HCT116 (cell line): ENCODE results near the gene FAM177B. TPM values are rescaled to one million over a fixed set of nuclear protein-coding genes. Genes with fewer than 3 reads are reported as not detected.

Source experiments
- ATAC-seq: fragments of 200-7000 bp; cut with Tn5 transposase; 2 replicates; pipeline ENCODE4 v1.9.1; 2020; ENCODE audit warnings: mild to moderate bottlenecking, moderate library complexity
- BruUV-seq: library from RNA; stranded (reverse); fragments of 400-500 nt; replicated peaks from 2 replicates; lab custom pipeline; 2021; lab: Mats Ljungman, UMichigan
- CTCF ChIA-PET: fragments of 300-600 bp; sonication (Branson Sonifier 250); formaldehyde crosslinking; loops from one replicate; lab custom pipeline; 2021; ENCODE audit warnings: antibody characterized with exemption; lab: Charles Lee
- POLR2A ChIA-PET: fragments of 300-600, 350-600 bp; sonication (Branson Sonifier 250); formaldehyde crosslinking; loops from one replicate; lab custom pipeline; 2021; ENCODE audit warnings: antibody characterized with exemption; lab: Charles Lee
- RAD21 ChIA-PET, 2 experiments: fragments of 300-600 bp; sonication (Branson Sonifier 250); formaldehyde crosslinking; loops; one replicate each; lab custom pipeline; 2023; ENCODE audit warnings: low total read pairs in 2 of 2; ENCODE audit not compliant: uncharacterized antibody in 2 of 2, unreplicated experiment in 2 of 2, low non-redundant PET in 1 of 2; lab: Charles Lee
- DNase-seq: peaks from one replicate; pipeline ENCODE4 v3.0.0-alpha.2; 2010; ENCODE audit warnings: low read depth, low spot score
- H2AFZ ChIP-seq: fragments of 200-600 bp; shearing (Covaris generic), sonication (generic); 2 replicates; pipeline ENCODE4 v1.6.1; 2017; ENCODE audit warnings: low read depth, mixed run types, mixed read lengths, antibody characterized with exemption, low read length; ENCODE audit not compliant: poor library complexity, severe bottlenecking
- H3K27ac ChIP-seq: 2 replicates; pipeline ENCODE4 v1.5.1; 2012; ENCODE audit warnings: low read depth, low read length
- H3K27me3 ChIP-seq: fragments of 200-600 bp; sonication (generic); 2 replicates; pipeline ENCODE4 v1.6.1; 2016; ENCODE audit warnings: mixed run types, low read length, mixed read lengths; ENCODE audit not compliant: insufficient read depth
- H3K36me3 ChIP-seq, 2 experiments: fragments of 200-500 bp in 1 of 2; fragments of 200-600 bp in 1 of 2; sonication (Bioruptor generic) in 1 of 2; sonication (generic) in 1 of 2; 2 replicates each; pipeline versions ENCODE4 v1.5.1 to v1.6.1; 2014 to 2016; ENCODE audit warnings: low read length in 2 of 2, inconsistent platforms in 1 of 2, mixed read lengths in 1 of 2, mixed run types in 1 of 2; ENCODE audit not compliant: insufficient read depth in 2 of 2, control insufficient read depth in 1 of 2
- H3K4me1 ChIP-seq, 2 experiments: fragments of 200-600 bp in 1 of 2; sonication (generic) in 1 of 2; 2 replicates each; pipeline versions ENCODE4 v1.5.1 to v1.6.1; 2012 to 2017; ENCODE audit warnings: low read length in 2 of 2, inconsistent platforms in 1 of 2, mild to moderate bottlenecking in 1 of 2, mixed read lengths in 1 of 2, mixed run types in 1 of 2, moderate library complexity in 1 of 2; ENCODE audit not compliant: insufficient read depth in 2 of 2, control insufficient read depth in 1 of 2
- H3K4me2 ChIP-seq: fragments of 200-600 bp; sonication (generic); 2 replicates; pipeline ENCODE4 v1.6.1; 2017; ENCODE audit warnings: mixed run types, low read length, mixed read lengths
- H3K4me3 ChIP-seq, 2 experiments: fragments of 200-600 bp in 1 of 2; sonication (generic) in 1 of 2; replicated peaks in 1 of 2; 2 replicates each; pipeline ENCODE4 v1.5.1; 2011 to 2016; ENCODE audit warnings: low read length in 2 of 2, control low read depth in 1 of 2, low read depth in 1 of 2, mild to moderate bottlenecking in 1 of 2, mixed read lengths in 1 of 2, mixed run types in 1 of 2
- H3K79me2 ChIP-seq: fragments of 200-600 bp; sonication (generic); 2 replicates; pipeline ENCODE4 v1.6.1; 2017; ENCODE audit warnings: mild to moderate bottlenecking, mixed run types, low read length, moderate library complexity, mixed read lengths; ENCODE audit not compliant: insufficient read depth
- H3K9ac ChIP-seq: fragments of 200-600 bp; sonication (generic); 2 replicates; pipeline ENCODE4 v1.6.1; 2016; ENCODE audit warnings: low read length, mixed read lengths
- H3K9me2 ChIP-seq: fragments of 200-600 bp; sonication (generic), shearing (Covaris generic); 2 replicates; pipeline ENCODE4 v1.6.1; 2017; ENCODE audit warnings: mixed run types, mild to moderate bottlenecking, moderate library complexity; ENCODE audit not compliant: insufficient read depth
- H3K9me3 ChIP-seq, 2 experiments: fragments of 200-500 bp in 1 of 2; fragments of 200-600 bp in 1 of 2; sonication (Bioruptor generic) in 1 of 2; sonication (generic) in 1 of 2; 2 replicates each; pipeline ENCODE4 v1.6.1; 2014 to 2017; ENCODE audit warnings: low read length in 2 of 2, mixed read lengths in 2 of 2, inconsistent platforms in 1 of 2, low read depth in 1 of 2, mild to moderate bottlenecking in 1 of 2, mixed run types in 1 of 2, moderate library complexity in 1 of 2; ENCODE audit not compliant: control insufficient read depth in 1 of 2, insufficient read depth in 1 of 2
- H4K20me1 ChIP-seq: fragments of 200-600 bp; sonication (generic), shearing (Covaris generic); 2 replicates; pipeline ENCODE4 v1.6.1; 2017; ENCODE audit warnings: mixed run types, mild to moderate bottlenecking, moderate library complexity; ENCODE audit not compliant: insufficient read depth
- CEBPB ChIP-seq: IDR thresholded peaks from 2 replicates; pipeline ENCODE4 v1.6.1; 2012; ENCODE audit warnings: low read depth
- EGR1 ChIP-seq: IDR thresholded peaks from 2 replicates; pipeline ENCODE4 v1.6.1; 2012; ENCODE audit warnings: low read depth
- ELF1 ChIP-seq: IDR thresholded peaks from 2 replicates; pipeline ENCODE4 v1.6.1; 2012; ENCODE audit warnings: low read depth, borderline replicate concordance
- EZH2 ChIP-seq: fragments of 200-600 bp; sonication (generic); IDR thresholded peaks from 2 replicates; pipeline ENCODE4 v1.6.1; 2017; ENCODE audit warnings: antibody characterized with exemption, mixed run types
- EZH2phosphoT487 ChIP-seq: fragments of 200-600 bp; IDR thresholded peaks from 2 replicates; pipeline ENCODE4 v1.6.1; 2018; ENCODE audit warnings: antibody characterized with exemption, borderline replicate concordance
- FOSL1 ChIP-seq: IDR thresholded peaks from 2 replicates; pipeline ENCODE4 v1.6.1; 2012; ENCODE audit warnings: low read depth
- POLR2A ChIP-seq: IDR thresholded peaks from 2 replicates; pipeline ENCODE4 v1.7.0; 2011; ENCODE audit warnings: borderline replicate concordance; ENCODE audit not compliant: insufficient read depth, insufficient read length; ENCODE audit errors: extremely low read depth
- POLR2AphosphoS5 ChIP-seq: IDR thresholded peaks from 2 replicates; pipeline ENCODE4 v1.6.1; 2011; ENCODE audit warnings: mild to moderate bottlenecking, low read depth, low read length, moderate library complexity
- RAD21 ChIP-seq: IDR thresholded peaks from 2 replicates; pipeline ENCODE4 v1.6.1; 2012; ENCODE audit warnings: low read depth, mild to moderate bottlenecking
- REST ChIP-seq: IDR thresholded peaks from 2 replicates; pipeline ENCODE4 v1.6.1; 2012; ENCODE audit warnings: low read depth
- SIN3A ChIP-seq: IDR thresholded peaks from 2 replicates; pipeline ENCODE4 v1.6.1; 2012; ENCODE audit warnings: low read depth
- SP1 ChIP-seq: IDR thresholded peaks from 2 replicates; pipeline ENCODE4 v1.6.1; 2012; ENCODE audit warnings: low read depth
- SRF ChIP-seq: IDR thresholded peaks from 2 replicates; pipeline ENCODE4 v1.6.1; 2012; ENCODE audit warnings: low read depth
- TCF7L2 ChIP-seq: IDR thresholded peaks from 2 replicates; pipeline ENCODE4 v1.7.0; 2011; ENCODE audit warnings: borderline replicate concordance, inconsistent platforms; ENCODE audit not compliant: insufficient read depth, insufficient read length; ENCODE audit errors: extremely low read depth
- YY1 ChIP-seq: IDR thresholded peaks from 2 replicates; pipeline ENCODE4 v1.6.1; 2011; ENCODE audit warnings: low read length, low read depth, moderate library complexity, mild to moderate bottlenecking; ENCODE audit not compliant: insufficient replicate concordance; ENCODE audit errors: extremely low read depth
- ZFX ChIP-seq: fragments of 450-650 bp; IDR thresholded peaks from 2 replicates; pipeline ENCODE4 v1.6.1; 2017
- ZNF274 ChIP-seq: fragments of 200-500 bp; sonication (Bioruptor generic); IDR thresholded peaks from 2 replicates; pipeline ENCODE4 v1.6.1; 2014; ENCODE audit warnings: mild to moderate bottlenecking, low read depth, low read length, inconsistent platforms
- intact Hi-C: fragments of 100-400 bp; cut with micrococcal nuclease; formaldehyde crosslinking; loops from 2 replicates; pipeline ENCODE4 v1.10.0; 2022
- total RNA-seq: library from RNA; stranded (reverse); gene quantifications from one replicate; pipeline ENCODE4 v1.2.1, GENCODE V29; 2021; ENCODE audit not compliant: unreplicated experiment
- TF ChIP-seq, protein P1 (sequence below): IDR thresholded peaks from 2 replicates; pipeline ENCODE4 v1.6.1; 2012
- TF ChIP-seq, protein P2 (sequence below), 3 experiments: fragments of 200-600 bp in 1 of 3; sonication (generic) in 1 of 3; IDR thresholded peaks in 2 of 3; conservative IDR thresholded peaks in 1 of 3; 2 replicates each; pipeline ENCODE4 v1.5.1; 2012 to 2017; ENCODE audit warnings: low read depth in 2 of 3, low read length in 2 of 3, antibody characterized with exemption in 1 of 3, borderline replicate concordance in 1 of 3, control low read depth in 1 of 3, mild to moderate bottlenecking in 1 of 3, mixed read lengths in 1 of 3, mixed run types in 1 of 3, moderate library complexity in 1 of 3; ENCODE audit not compliant: insufficient read depth in 1 of 3
- TF ChIP-seq, protein P3 (sequence below): IDR thresholded peaks from 2 replicates; pipeline ENCODE4 v1.6.1; 2012

The FAM177B gene
- total RNA-seq, 1 experiment from 2014 or later, result not detected

DNA sequence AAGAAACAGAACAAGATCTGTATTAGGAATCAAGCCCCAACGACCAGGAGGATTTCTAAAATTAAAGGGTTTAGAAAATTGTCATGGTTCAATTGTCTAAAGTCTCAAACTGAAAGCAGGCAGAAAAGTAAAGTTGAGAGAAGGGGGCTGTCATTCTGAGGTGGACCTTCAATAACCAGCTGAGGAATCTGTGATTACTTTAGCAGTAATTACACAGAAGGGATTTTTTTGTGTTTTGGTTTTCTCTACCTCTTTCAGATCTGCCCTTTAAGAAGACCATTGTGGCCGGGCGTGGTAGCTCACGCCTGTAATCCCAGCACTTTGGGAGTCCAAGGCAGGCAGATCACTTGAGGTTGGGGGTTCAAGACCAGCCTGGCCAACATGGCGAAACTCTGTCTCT, 42.1 kb upstream of the FAM177B start:
- H2AFZ ChIP-seq, result no peak overlapping the region
- H3K9me3 ChIP-seq, result no peaks in the 10 kb centered on the region
- H4K20me1 ChIP-seq, result no peaks in the 10 kb centered on the region
- no peak overlapping the region for H3K27ac ChIP-seq
- CTCF ChIA-PET, result no interaction called here
- no peak overlapping the region for H3K9ac ChIP-seq
- H3K4me1 ChIP-seq, result no peaks in the 10 kb centered on the region
- peaks cover 0 to 3% of the 10 kb centered on the region in 2 experiments; a peak in 2 of 4 replicates for H3K36me3 ChIP-seq
- H3K9me2 ChIP-seq, result no peaks in the 10 kb centered on the region
- no TSS peak for BruUV-seq
- RAD21 ChIA-PET, result no interaction called here
- no peaks in the 10 kb centered on the region for H3K27me3 ChIP-seq
- H3K4me3 ChIP-seq, result no peak overlapping the region
- DNase-seq (no peak), ATAC-seq (no peak)
- H3K79me2 ChIP-seq, result peaks cover 8% of the 10 kb centered on the region
- H3K4me2 ChIP-seq, result no peak overlapping the region
- intact Hi-C loops, result loop anchor here (5.0 kb wide), 1 partner anchor 43 kb away; no protein-coding TSS in a partner anchor
- POLR2A ChIA-PET, result no interaction called here
- TF ChIP-seq, protein P1, sequence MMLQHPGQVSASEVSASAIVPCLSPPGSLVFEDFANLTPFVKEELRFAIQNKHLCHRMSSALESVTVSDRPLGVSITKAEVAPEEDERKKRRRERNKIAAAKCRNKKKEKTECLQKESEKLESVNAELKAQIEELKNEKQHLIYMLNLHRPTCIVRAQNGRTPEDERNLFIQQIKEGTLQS, result no peak
- TF ChIP-seq CEBPB (no peak), RAD21 (no peak), TCF7L2 (no peak), SRF (no peak), SIN3A (no peak), REST (no peak), POLR2AphosphoS5 (no peak), FOSL1 (no peak), EZH2phosphoT487 (no peak), ZNF274 (no peak), YY1 (no peak), SP1 (no peak), EZH2 (no peak), POLR2A (no peak), ELF1 (no peak), ZFX (no peak), EGR1 (no peak)
- TF ChIP-seq, protein P2, sequence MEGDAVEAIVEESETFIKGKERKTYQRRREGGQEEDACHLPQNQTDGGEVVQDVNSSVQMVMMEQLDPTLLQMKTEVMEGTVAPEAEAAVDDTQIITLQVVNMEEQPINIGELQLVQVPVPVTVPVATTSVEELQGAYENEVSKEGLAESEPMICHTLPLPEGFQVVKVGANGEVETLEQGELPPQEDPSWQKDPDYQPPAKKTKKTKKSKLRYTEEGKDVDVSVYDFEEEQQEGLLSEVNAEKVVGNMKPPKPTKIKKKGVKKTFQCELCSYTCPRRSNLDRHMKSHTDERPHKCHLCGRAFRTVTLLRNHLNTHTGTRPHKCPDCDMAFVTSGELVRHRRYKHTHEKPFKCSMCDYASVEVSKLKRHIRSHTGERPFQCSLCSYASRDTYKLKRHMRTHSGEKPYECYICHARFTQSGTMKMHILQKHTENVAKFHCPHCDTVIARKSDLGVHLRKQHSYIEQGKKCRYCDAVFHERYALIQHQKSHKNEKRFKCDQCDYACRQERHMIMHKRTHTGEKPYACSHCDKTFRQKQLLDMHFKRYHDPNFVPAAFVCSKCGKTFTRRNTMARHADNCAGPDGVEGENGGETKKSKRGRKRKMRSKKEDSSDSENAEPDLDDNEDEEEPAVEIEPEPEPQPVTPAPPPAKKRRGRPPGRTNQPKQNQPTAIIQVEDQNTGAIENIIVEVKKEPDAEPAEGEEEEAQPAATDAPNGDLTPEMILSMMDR (IDR thresholded peaks at IDR 0.05 in 2 of 3, conservative IDR thresholded peaks at IDR 0.05 in 1 of 3; ENCODE audit: borderline replicate concordance in 1 of 3, insufficient read depth in 1 of 3, low read depth in 2 of 3, low read length in 2 of 3), result no peak
- TF ChIP-seq, protein P3, sequence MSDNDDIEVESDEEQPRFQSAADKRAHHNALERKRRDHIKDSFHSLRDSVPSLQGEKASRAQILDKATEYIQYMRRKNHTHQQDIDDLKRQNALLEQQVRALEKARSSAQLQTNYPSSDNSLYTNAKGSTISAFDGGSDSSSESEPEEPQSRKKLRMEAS, result no peak
